Midbrain (tissue), 1 donor: ENCODE measurements around the gene OPRL1.

ENCODE experiments used
- DNase-seq: peaks from one replicate; lab custom pipeline; 2025; lab: John Stamatoyannopoulos, UW

Gene OPRL1

DNA sequence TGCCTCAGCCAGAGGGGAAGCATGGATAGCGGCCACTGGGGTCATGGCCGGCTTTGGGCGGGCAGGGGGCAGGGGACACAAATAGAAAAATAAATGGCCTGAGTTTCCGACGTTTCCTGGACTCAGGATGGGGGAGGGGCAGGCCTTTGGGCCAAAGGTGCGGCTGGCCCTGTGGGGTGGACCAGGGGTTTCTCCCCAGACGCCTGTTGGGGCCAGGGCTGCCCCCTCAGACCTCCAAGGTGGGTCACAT, 23.3 kb upstream of the OPRL1 start:
- DNase-seq, result no peak

DNA sequence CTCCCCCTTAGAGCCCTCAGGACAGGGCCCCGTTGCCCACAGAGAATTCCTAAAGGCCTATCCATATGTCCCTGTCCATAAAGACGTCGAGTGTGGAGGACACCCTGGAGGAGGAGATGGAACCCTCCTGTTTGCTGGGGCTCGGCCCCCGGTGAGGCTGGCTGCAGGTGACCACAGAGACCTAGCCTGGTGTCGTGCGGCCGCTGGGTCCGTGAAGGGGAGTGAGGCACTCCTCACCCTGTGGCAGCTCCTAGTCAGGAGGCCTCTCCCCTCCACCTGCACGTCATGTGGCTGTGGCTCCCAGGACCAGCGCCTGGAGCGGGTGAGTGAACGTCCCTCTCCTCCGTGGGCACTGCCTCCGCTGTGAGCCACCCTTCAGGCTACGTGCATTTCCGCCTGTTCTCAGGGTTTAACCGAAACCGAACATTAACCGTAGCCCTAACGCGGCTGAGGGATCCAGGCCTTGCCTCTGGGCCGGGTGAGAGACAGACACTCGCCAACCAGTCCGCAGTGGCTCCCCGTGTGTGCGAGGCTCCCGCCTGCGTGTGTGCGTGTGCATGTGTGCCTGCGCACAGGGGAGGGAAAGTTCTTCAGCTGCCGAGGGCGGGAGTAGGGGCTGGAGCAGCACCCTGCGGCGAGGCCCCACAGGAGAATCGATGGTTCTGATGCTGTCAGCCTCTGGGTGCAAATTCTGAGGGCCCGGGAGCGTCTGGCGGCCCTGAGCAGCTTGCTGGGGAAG, 22.8 kb upstream of the OPRL1 start:
- no peak for DNase-seq

DNA sequence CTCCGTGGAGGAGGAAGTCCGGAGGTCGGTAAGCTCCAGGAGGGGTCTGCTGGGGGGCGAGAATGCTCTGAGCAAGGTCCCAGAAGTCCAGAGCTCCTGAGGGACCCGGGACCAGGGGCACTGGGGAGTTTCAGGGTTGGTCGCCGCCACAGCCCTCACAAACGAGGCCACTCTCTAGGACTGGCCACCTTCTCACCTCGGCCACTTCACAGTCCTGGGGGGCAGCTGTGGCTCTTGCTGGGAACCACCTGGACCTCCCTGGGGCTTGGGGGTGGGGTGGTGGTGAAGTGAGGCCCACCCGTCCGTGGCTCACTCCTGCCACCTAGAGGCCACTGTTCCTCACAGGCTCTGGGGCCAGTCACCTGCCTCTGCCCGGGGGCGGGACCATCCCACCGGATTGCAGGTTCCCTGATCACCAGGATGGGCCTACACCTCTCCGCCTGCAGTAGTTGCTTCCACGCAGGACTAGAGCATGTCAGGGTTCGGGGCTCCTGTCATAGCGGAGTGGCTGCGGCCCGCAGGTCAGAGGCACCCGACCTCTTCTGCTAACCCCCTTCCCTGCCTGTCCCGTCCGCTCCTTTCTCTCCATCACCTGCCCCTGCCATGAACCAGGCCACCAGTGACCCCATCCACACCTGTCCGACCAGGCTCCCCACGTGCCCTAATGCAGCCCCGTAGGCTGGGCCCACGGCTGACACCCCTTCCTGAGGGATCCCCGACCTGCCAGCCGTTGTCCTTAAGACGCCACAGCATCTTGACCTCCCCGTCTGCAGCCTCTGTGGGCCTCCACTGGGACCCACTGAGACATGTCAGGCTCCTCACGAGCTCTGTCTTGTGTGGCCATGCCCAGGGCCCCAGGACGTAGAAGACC, 22.0 kb upstream of the OPRL1 start:
- DNase-seq, result peak; percentile 39

DNA sequence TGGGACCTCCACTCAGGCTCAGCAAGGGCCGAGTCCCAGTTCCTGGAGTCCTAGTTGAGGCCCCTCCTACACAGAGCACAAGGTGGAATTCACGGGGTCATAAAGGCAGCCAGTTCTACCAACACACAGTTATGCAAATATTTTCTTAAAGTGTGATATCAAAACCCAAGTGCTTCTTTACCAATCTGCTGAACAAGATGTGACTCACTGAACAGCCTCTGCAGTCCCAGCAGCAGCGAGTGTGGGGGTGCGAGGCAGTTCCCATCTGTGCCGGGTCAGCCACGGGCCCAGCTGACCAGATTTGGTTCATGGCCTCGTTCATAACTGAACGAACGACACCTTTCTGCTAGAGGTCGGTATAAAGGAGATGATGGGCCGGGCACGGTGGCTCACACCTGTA, 21.3 kb upstream of the OPRL1 start:
- no peak for DNase-seq

DNA sequence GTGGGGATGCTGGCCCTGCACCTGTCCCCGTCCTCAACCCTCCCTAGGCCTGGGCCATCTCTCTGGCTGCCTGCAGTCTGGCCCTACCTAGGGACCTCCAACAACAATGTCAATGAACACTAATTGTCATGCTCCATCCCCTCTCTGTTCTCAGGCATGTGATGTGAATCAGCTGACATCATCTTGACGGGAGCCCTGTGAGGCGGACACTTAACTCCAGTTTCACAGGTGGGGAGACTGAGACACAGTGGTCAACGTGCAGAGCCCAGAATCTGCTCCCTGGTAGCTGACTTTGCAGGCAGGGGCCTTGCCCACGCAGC, 17.6 kb upstream of the OPRL1 start:
- peak; percentile 67 for DNase-seq

DNA sequence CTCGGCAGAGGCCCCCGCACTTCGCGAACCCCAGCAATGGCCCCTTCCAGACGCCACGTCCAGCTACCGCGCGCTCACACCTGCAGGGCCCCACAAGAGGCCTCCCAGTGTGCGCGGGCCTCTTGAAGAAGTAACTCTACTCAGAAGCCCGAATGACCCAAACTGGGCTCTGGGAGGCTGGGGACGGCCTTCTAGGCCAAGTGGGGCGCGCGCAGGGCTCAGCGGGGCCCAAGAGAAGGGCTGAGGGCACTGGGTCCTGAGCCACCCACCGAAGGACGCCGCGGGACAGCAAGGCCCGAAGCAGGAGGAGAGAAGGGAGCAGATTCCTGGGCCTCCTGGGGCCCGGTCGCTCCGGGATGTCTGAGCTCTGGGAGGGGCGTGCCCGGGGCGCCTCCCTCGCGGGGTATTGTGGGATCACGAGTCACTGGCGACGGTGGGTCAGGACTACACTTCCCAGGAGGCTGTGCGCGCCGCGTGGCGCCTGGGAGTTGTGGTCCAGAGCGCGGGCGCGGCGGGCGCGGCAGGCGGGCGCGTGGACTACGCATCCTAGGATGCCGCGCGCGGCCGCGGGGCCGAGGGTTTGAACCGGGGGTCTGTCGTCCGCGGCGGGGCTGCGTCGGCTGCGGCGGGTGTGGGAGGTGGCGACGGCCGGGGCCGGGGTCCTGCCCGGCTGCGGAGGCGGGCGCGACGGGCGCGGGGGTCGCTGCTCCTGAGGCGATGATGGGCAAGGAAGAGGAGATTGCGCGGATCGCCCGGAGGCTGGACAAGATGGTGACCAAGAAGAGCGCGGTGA, 17.1 kb upstream of the OPRL1 start, which contains the start of gene TCEA2:
Gene TCEA2, plus strand, starts transcription at position 603 of the 793 bp plus-strand sequence. Its CDS starts 115 bp downstream, at position 718.
- DNase-seq, result peak; percentile 96

DNA sequence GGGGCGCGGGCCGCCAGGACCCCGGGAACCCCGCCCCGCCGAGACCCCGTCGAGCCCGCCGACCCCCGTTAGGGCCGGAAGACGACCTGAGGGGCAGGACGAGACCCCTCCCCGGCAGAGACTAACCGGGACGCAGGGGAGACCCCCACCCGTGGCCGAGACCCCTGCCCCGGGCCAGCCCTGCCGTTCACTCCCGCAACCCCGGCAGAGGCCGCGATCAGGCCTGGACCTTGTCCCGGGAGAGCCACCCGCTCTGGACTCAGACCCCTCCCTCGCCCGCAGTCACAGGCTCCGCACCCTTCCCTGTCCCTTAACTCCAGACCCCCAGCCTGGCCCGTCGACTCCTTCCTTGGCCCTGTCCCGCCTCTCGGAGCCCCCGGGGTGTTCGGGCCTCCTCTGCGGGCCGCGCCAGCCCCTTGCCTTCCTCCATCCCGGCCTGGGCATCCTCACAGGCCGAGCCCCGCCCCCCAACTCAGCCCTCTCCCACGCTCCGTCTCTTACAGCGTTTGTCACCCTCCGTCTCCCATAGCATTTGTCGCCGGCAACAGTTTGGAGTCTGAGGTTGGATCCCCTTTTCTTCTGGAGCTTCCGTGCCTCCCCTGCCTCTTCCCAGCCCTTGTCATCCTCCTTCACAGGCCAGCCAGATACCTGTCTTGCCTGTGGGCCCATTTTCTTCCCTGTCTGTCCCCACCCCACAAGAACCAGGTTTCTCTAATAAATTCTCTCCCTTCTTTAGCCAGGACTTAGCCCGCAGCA, 16.3 kb upstream of the OPRL1 start:
- no peak for DNase-seq

DNA sequence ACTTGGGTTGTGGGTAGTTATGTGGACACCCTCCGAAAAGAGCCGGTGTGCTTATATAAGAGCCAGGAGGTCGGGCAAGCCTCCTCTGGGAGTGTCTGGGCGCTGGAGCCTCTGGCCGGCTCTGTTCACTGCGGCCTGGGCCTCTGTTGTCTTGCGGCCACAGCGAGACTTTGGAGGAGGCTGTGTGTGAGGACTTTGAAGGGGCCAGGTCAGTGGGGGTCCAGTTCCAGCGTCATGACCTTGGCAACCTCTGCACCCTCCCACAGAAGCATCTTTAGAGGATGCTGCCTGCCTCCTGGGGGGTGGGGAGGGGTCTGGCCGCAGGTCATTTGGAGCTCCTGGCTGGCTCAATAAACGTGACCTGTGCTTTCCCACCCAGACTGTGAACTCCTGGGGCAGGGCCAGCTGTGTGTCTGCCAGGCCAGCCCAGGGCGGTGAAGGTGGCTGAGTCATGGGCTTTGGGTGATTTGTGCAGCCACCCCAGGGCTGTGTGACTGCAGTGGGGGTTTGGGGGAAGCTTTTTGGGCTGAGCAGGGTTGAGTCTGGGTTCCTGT, 15.7 kb upstream of the OPRL1 start:
- no peak for DNase-seq

DNA sequence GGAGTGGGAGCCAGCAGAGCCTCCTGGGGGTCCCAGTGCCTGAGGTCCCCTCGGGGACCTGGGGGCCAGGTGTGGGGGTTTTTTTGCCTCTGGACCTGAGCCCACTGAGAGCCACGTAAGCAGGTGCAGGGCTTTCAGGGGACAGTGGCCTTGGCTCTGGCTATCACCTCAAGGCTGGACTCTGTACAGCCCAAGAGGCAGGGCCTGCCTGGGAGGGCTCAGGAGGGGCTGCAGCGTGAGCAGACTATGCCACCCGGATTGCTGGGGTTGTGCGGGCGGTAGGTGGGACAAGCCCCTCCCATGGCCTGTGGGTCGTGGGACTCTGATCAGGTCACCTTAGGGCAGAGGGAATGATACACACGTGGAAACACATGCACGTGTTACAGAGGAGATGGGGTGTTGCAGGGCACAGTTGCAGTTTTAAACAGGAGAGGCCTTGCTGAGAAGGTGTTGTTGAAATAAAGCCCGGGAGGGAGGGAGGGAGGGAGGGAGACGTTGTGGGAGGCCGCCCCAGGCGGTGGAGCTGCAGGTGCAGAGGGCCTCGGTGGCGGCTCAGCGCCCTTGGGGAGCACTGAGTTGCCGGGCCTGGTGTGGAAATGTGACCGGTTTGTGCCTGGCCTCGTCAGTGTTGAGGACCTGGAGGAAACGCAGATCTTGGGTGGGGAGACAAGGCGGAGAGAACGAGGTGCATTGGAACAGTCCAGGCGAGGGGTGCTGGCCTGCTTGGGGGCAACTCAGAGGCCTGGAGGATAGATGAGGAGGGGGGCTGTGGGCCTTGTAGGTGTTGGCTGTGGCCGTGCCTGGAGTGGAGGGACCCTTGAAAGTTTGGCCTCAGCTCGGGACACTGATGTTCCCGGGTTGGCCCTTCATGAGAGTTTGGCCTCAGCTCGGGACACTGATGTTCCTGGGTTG, 14.6 kb upstream of the OPRL1 start:
- DNase-seq, result no peak

DNA sequence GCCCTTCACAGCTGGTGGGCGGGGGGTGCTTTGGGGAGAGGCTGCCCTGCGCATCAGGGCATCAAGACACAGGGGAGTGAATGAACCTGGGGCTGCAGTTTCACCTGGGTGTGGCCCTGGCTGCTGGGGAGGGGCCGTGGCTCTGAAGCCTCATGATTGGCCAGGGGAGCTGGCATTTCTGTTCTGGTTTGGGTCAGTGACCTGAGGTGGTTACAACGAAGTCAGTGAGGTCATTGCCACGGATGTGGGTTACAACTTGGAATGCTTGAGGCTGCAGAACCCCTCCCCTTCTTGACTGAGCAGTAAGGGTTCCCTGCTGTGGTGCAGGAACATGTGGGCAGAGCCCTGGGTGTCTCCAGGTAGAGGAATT, 13.9 kb upstream of the OPRL1 start:
- DNase-seq, result no peak

DNA sequence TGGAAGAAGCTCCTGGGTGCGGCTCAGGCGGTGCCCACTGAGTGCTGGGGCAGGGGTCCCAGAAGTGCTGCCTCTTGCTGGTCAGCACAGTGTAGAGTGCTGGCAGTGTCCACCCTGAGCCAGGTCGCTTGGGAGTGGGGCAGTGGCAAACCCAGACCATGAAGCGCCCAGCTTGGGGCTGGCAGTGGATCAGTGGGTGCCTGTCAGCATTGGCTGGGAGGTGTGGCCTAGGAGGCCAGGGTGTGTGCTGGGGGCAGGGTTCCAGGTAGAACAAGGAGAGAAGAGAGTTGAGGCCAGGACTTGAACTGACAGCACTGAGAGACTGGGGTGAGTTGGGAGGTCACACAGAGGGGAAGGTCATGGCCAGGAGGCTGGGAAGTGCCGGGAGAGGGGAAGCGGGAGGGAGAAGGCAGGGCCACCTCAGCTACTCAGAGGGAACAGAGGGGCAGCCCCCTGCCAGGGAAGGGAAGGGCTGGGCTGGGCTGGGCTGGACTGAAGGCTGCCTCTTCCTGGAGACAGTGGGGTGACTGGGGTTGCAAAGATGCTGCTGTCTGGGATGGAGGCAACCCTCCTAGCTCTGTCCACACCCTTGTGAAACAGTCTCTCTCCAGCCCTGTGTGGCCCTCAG, 12.8 kb upstream of the OPRL1 start:
- no peak for DNase-seq

DNA sequence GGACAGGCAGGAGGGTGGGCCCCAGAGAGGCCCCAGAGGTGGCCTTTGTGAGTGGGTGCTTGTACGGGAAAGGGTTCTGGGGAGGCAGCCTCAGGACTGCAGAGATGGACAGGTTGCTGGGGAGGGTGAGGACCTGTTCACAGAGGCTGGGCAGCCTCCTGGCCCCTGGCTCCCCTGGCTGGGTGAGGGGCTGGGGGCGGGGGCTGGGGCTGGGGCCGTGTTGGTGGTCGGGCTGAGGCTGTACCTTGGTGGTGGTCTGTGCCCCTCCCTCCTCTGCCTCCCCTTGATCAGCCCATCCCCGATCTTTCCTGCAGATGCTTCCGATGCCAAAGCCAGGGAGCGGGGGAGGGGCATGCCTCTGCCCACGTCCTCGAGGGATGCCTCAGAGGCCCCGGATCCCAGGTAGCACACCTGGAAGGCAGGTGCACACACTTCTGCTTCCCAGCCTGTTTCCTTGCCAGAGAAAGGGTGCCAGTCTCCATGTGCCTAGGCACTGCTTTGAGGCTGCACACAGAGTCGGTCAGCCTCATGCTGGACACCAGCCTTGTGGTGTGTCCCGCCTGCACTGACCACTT, 12.1 kb upstream of the OPRL1 start:
- DNase-seq, result no peak

DNA sequence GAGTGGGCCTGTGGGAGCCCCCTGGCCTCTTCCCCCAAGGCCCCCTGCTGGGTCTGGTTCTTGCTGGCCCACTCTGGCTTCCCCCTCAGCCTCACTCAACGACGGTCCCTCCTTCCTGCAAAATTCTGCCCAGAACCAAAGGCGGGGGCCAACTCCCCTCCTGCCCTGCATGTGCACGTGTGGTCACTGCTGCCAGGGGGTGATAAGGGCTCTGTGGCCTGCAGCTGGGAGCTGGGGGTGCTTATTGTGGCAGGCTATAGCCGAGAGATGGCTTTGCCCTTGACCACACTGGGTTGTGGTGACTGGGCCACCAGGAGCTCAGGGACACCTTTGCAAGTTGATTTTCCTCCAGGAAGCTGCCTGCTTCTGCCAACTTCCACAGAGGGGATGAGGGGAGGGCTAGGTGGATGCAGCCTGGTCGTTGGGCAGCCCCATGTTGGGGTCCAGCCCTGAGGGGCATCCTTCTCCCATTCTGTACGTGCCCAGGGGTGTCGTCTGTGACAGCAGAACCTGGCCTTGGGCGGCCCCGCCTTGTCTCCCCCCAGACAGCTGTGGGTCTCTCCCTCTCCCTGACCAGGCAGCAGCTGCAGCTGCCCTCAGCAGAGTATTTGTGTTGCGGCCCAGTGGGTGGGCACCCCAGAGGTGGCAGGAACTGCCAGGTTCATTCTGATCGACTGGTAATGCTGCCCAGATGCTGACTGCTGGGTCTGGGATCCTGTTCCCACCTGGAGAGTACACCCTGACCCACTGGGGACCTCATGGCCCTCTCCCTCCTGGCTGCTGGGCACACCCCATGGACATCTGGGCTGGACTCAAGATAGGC, 11.3 kb upstream of the OPRL1 start:
- DNase-seq, result no peak

DNA sequence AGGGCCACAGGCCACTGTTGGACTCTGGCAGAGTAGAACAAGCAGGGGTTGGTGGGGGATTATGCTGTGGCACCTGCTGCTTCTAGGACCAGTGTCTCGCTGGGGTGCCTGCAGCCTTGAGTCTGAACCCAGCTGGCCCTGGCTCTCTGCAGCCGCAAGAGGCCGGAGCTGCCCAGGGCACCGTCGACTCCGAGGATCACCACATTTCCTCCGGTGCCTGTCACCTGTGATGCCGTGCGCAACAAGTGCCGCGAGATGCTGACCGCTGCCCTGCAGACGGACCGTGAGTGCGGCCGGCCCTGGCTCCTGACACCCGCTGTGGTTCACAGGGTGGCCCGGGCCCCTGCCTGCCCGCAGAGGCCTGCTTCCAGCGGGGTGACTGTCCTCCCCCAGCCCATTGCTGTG, 10.7 kb upstream of the OPRL1 start:
- DNase-seq, result no peak

DNA sequence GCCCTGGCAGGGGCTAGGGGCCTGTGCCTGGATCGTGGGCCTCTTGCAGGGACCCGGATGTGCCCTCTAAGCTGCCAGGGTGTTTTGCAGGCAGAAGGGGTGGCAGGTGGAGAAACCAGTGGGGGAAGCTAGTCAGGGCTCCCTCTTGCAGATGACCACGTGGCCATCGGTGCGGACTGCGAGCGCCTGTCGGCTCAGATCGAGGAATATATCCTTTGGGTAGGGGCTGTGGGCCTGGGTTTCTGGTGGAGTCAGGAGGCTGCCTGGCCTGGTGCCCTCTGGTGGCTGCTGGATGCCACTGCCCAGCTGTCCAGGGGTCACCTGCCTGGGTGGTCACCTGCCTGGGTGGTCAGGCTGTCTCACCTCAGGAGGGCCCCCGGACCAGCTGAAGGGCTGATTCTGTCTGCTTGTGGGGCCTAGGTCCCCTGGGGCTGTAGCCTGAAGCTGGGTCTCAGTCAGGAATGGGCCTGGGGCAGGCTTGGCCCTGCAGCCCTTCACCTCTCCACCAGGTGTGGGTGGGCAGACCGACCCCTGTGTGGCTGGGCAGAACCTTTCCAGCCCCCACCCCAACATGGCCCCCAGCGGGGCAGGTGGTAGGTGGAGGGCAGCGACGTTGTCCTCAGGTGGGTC, 10.2 kb upstream of the OPRL1 start:
- DNase-seq, result no peak

DNA sequence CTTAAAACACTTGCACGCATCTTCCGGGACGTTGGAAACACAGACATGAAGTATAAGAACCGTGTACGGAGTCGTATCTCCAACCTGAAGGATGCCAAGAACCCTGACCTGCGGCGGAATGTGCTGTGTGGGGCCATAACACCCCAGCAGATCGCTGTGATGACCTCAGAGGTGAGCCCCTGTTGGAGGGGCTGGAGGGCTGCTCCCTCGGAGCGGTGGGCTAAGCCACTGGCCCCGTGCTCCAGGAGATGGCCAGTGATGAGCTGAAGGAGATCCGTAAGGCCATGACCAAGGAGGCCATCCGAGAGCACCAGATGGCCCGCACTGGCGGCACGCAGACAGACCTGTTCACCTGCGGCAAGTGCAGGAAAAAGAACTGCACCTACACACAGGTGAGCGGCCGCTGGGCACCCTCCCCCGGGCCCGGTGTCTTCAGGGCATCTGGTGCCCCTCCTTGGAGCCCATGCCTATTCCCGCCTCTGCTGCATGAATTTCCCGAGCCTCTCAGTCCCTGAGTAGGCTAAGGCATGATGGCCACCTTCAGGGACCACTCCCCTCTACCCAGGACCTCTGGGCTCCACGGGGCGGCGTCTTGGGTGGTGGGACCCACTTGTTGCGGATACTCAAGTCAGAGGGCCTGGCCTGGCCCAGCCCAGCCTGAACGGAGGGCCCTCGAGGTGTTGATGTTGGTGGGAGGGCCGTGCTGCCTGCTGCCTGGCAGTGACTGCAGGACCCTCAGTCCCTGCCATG, 9.5 kb upstream of the OPRL1 start:
- DNase-seq, result no peak

DNA sequence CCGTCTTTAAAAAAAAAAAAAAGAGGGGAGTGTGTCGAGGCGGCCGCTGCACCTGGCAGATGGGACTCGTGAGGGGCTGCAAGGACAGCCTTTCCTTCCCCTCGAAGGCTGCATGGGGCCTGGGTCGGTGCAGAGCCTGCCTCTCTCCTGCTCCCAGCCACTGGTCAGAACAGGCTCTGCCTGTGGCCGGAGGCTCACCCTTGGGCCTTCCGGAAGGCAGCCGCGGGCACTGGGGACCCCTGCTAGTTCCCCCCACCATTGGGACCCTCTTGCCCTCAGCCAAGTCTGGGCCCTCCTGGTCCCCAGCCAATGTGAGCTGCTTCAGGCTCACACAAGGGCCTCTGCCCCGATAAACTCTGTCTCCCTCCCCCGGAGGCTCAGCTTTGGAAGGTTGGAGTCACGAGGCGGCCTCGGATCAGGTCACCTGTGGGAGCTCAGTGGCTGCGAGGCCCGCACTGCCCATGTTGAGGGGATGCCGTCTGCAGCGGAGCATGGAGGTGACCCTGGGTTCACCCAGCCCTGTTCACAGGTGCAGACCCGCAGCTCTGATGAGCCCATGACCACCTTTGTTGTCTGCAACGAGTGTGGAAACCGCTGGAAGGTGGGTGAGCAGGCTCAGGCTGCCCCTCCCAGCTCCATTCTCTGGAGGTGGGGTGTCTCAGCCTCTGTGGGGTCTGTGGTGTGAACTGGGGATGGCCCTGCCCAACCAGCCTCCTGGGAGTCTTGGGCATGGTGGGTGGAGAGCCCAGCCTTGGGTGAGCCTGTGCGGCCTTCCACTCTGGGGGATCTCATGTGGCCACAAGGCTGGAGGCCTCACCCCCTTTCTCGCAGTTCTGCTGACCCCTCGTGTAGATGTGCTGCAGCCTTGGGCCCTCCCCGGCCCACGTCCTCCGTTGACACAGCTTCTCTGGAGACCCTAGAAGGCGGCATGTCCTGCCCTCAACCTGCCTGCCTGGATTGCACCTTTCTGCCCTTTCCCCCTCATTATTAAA, 8.2 kb upstream of the OPRL1 start:
- no peak for DNase-seq
